Suprapubic skin (tissue), 4 donors: Measurements from ENCODE around the gene GALR3. TPM values are rescaled to one million over a fixed set of nuclear protein-coding genes. Genes with fewer than 3 reads are reported as not detected.

Experiments used
- DNase-seq, 2 donors: peaks; one replicate each; pipeline ENCODE4 v3.0.0-alpha.2; 2019; ENCODE audit warnings: low spot score in 2 of 2
- H3K27ac ChIP-seq: fragments of 200-600 bp; sonication (generic); one replicate; pipeline ENCODE4 v1.5.1; 2019
- H3K27me3 ChIP-seq: fragments of 200-600 bp; sonication (generic); one replicate; pipeline ENCODE4 v1.5.1; 2019
- H3K36me3 ChIP-seq: fragments of 200-600 bp; sonication (generic); one replicate; pipeline ENCODE4 v1.5.1; 2019
- H3K4me1 ChIP-seq: fragments of 200-600 bp; sonication (generic); one replicate; pipeline ENCODE4 v1.5.1; 2019
- H3K4me3 ChIP-seq: fragments of 200-600 bp; sonication (generic); one replicate; pipeline ENCODE4 v1.5.1; 2019; ENCODE audit warnings: mild to moderate bottlenecking
- H3K9me3 ChIP-seq: fragments of 200-600 bp; sonication (generic); one replicate; pipeline ENCODE4 v1.5.1; 2019
- CTCF ChIP-seq, 2 donors: fragments of 200-600 bp in 1 of 2; fragments of 450-650 bp in 1 of 2; sonication (generic) in 1 of 2; IDR thresholded peaks; one replicate each; pipeline ENCODE4 v1.5.1; 2016 to 2019; ENCODE audit warnings: antibody characterized with exemption in 2 of 2, mild to moderate bottlenecking in 1 of 2, moderate library complexity in 1 of 2
- EP300 ChIP-seq: sonication (generic); formaldehyde crosslinking; IDR thresholded peaks from one replicate; pipeline ENCODE4 v1.6.1; 2017; ENCODE audit warnings: antibody characterized with exemption
- POLR2A ChIP-seq, 2 donors: fragments of 450-650 bp; IDR thresholded peaks; one replicate each; pipeline ENCODE4 v1.6.1; 2017; ENCODE audit warnings: antibody characterized with exemption in 2 of 2, mild to moderate bottlenecking in 2 of 2, moderate library complexity in 2 of 2
- POLR2AphosphoS5 ChIP-seq, 3 donors: sonication (generic); formaldehyde crosslinking; IDR thresholded peaks; one replicate each; pipeline ENCODE4 v1.6.1; 2017; ENCODE audit warnings: antibody characterized with exemption in 3 of 3
- WGBS: methylation state at CpG from one replicate; pipeline ENCODE4 v1.1.5; 2018; 5-methylcytosine and 5-hydroxymethylcytosine counted together
- total RNA-seq, 4 donors: library from RNA; depleted of rRNA; stranded (reverse); fragments of >200 nt; gene quantifications; one replicate each; pipeline ENCODE4 v1.1.0, GENCODE V29; 2016

Gene GALR3
- total RNA-seq, 4 donors from 2014 or later, result not detected

- no peak for TF ChIP-seq CTCF (IDR thresholded peaks at IDR 0.05)
- no peak for TF ChIP-seq POLR2AphosphoS5 (IDR thresholded peaks at IDR 0.05)
- no peak for TF ChIP-seq EP300
- TF ChIP-seq POLR2A (IDR thresholded peaks at IDR 0.05), result no peak
- Histone ChIP-seq H3K36me3 (no peaks in the 10 kb centered on the region), H3K27ac (peak overlapping the region; percentile 91), H3K27me3 (no peaks in the 10 kb centered on the region), H3K4me1 (peaks cover 69% of the 10 kb centered on the region), H3K4me3 (peak overlapping the region; percentile 75), H3K9me3 (no peaks in the 10 kb centered on the region)
- WGBS, result 1% methylated on average over 19 of the region's 19 CpGs
- DNase-seq, result no peak
These were observed 16.5 kb upstream of the GALR3 start for GRCh38 chr22:37806409-37807333.

GRCh38 chr22:37807410-37808293, 15.5 kb upstream of the GALR3 start, which contains the start of gene GCAT:
TSS of gene GCAT (plus strand) at chr22:37807934. CDS start at chr22:37807968, 34 bp downstream.
- no peaks in the 10 kb centered on the region for H3K27me3 ChIP-seq
- no peaks in the 10 kb centered on the region for H3K9me3 ChIP-seq
- H3K36me3 ChIP-seq, result no peaks in the 10 kb centered on the region
- WGBS, result 1% methylated on average over 16 of the region's 73 CpGs
- peaks cover 61% of the 10 kb centered on the region for H3K4me1 ChIP-seq
- peak; percentile 97 to 98 for DNase-seq
- peak within 1 kb of the TSS; percentile 75 for H3K4me3 ChIP-seq
- peak within 1 kb of the TSS; percentile 91 for H3K27ac ChIP-seq
- TF ChIP-seq CTCF (IDR thresholded peaks at IDR 0.05), result no peak
- TF ChIP-seq EP300, result no peak
- peak in 1 of 3 donors; percentile 23 for TF ChIP-seq POLR2AphosphoS5 (IDR thresholded peaks at IDR 0.05)

- Histone ChIP-seq H3K9me3 (no peaks in the 10 kb centered on the region), H3K27me3 (no peaks in the 10 kb centered on the region), H3K36me3 (peaks cover 5% of the 10 kb centered on the region), H3K4me3 (peak overlapping the region; percentile 75), H3K27ac (peak overlapping the region; percentile 91), H3K4me1 (peaks cover 55% of the 10 kb centered on the region)
- TF ChIP-seq POLR2A (IDR thresholded peaks at IDR 0.05), result no peak
- TF ChIP-seq POLR2AphosphoS5 (IDR thresholded peaks at IDR 0.05), result no peak
- no peak for TF ChIP-seq CTCF (IDR thresholded peaks at IDR 0.05)
- TF ChIP-seq EP300, result no peak
- DNase-seq, result no peak
- WGBS, result 12% methylated on average over 8 of the region's 8 CpGs
These were observed 14.9 kb upstream of the GALR3 start for GRCh38 chr22:37808294-37808657.

- Histone ChIP-seq H3K36me3 (peaks cover 17% of the 10 kb centered on the region), H3K4me1 (peaks cover 41% of the 10 kb centered on the region), H3K4me3 (no peak overlapping the region), H3K27me3 (no peaks in the 10 kb centered on the region), H3K9me3 (no peaks in the 10 kb centered on the region), H3K27ac (no peak overlapping the region)
- WGBS, result 95% methylated on average over 5 of the region's 5 CpGs
- no peak for TF ChIP-seq CTCF (IDR thresholded peaks at IDR 0.05)
- TF ChIP-seq EP300, result no peak
- no peak for TF ChIP-seq POLR2AphosphoS5 (IDR thresholded peaks at IDR 0.05)
- TF ChIP-seq POLR2A (IDR thresholded peaks at IDR 0.05), result no peak
- DNase-seq, result no peak
These were observed 13.4 kb upstream of the GALR3 start for GRCh38 chr22:37809672-37810333.
